SU-DHL-6 (cell line): Measurements from ENCODE around the gene HMCN2.

ENCODE experiments used
- H2AFZ ChIP-seq: fragments of 200-600 bp; sonication (generic); 2 replicates; pipeline ENCODE4 v1.6.1; 2014; ENCODE audit warnings: low read depth, mild to moderate bottlenecking, moderate library complexity, mixed read lengths, antibody characterized with exemption, low read length; ENCODE audit not compliant: severe bottlenecking
- H3F3A ChIP-seq: fragments of 200-600 bp; shearing (Covaris generic); 2 replicates; pipeline ENCODE4 v1.6.0; 2016; ENCODE audit warnings: antibody characterized with exemption, mild to moderate bottlenecking; ENCODE audit not compliant: insufficient read depth
- H3K27ac ChIP-seq: fragments of 200-600 bp; sonication (generic); 2 replicates; pipeline ENCODE4 v1.5.1; 2016; ENCODE audit warnings: low read depth, mild to moderate bottlenecking, low read length, moderate library complexity, mixed read lengths
- H3K27me3 ChIP-seq: fragments of 200-600 bp; sonication (generic), shearing (Covaris generic); 2 replicates; pipeline ENCODE4 v1.6.0; 2014; ENCODE audit warnings: mild to moderate bottlenecking, low read length
- H3K36me3 ChIP-seq: fragments of 200-600 bp; sonication (generic); 2 replicates; pipeline ENCODE4 v1.6.1; 2014; ENCODE audit warnings: mild to moderate bottlenecking, low read length, mixed read lengths
- H3K4me2 ChIP-seq: fragments of 300-600, 200-600 bp; shearing (Covaris generic), sonication (generic); 2 replicates; pipeline ENCODE4 v1.6.0; 2014; ENCODE audit warnings: low read length, low read depth, mild to moderate bottlenecking; ENCODE audit not compliant: poor library complexity, severe bottlenecking
- H3K4me3 ChIP-seq: fragments of 200-600 bp; sonication (generic); 2 replicates; pipeline ENCODE4 v1.5.1; 2014; ENCODE audit warnings: antibody characterized with exemption, low read length, mild to moderate bottlenecking, mixed read lengths; ENCODE audit not compliant: insufficient read depth, poor library complexity, severe bottlenecking
- H3K79me2 ChIP-seq: fragments of 200-600 bp; sonication (generic); 2 replicates; pipeline ENCODE4 v1.6.1; 2014; ENCODE audit warnings: mild to moderate bottlenecking, low read length, moderate library complexity; ENCODE audit not compliant: insufficient read depth
- H3K9ac ChIP-seq: fragments of 200-600 bp; sonication (generic); 2 replicates; pipeline ENCODE4 v1.7.0; 2014; ENCODE audit warnings: mild to moderate bottlenecking, low read length
- H3K9me2 ChIP-seq: fragments of 200-600 bp; sonication (generic); replicated peaks from 2 replicates; pipeline ENCODE4 v1.6.1; 2014; ENCODE audit warnings: low read length; ENCODE audit not compliant: insufficient read depth
- H3K9me3 ChIP-seq: fragments of 200-600 bp; sonication (generic); 2 replicates; pipeline ENCODE4 v1.6.1; 2014; ENCODE audit warnings: low read length, mixed read lengths; ENCODE audit not compliant: insufficient read depth
- H4K20me1 ChIP-seq: fragments of 200-600 bp; sonication (generic); 2 replicates; pipeline ENCODE4 v1.6.1; 2014; ENCODE audit warnings: low read depth, mild to moderate bottlenecking, antibody characterized with exemption, low read length, moderate library complexity, mixed read lengths
- EZH2phosphoT487 ChIP-seq: fragments of 200-600 bp; sonication (generic), shearing (Covaris generic); conservative IDR thresholded peaks from 2 replicates; pipeline ENCODE4 v1.6.1; 2018; ENCODE audit warnings: mild to moderate bottlenecking, antibody characterized with exemption, low read length, moderate library complexity, mixed read lengths
- TF ChIP-seq, protein P1 (sequence below): fragments of 200-600 bp; sonication (generic); IDR thresholded peaks from one replicate; pipeline ENCODE4 v1.5.1; 2017; ENCODE audit warnings: antibody characterized with exemption, mild to moderate bottlenecking, low read length, moderate library complexity; ENCODE audit not compliant: insufficient read depth, poor library complexity, severe bottlenecking

The HMCN2 gene

DNA sequence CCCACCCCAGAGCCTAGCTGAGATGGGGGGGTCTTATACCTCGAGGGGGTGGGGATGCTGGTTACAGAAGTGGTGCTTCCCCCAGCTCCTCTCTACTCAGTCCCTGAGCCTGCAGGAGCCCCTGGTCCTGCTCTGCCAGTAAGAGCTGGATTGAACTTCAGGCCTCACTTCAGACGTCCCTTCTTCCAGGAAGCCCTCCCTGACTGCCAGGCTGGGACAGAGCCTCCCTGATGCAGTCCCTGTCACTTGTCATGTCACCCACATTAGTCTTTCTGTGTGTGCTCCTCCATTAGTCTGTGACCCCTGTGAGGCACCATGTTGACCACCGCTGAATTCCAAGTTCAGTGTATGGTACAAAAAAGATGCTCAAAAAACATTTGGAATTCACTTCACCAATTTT lies 100.5 kb downstream of the HMCN2 start:
- Histone ChIP-seq H3F3A (no peaks in the 10 kb centered on the region), H3K27ac (no peak overlapping the region), H3K79me2 (no peaks in the 10 kb centered on the region), H3K9me2 (no peaks in the 10 kb centered on the region), H3K9me3 (no peaks in the 10 kb centered on the region), H3K36me3 (no peaks in the 10 kb centered on the region), H3K4me3 (no peak overlapping the region), H3K4me2 (no peak overlapping the region), H3K27me3 (no peaks in the 10 kb centered on the region), H3K9ac (no peak overlapping the region), H2AFZ (no peak overlapping the region), H4K20me1 (no peaks in the 10 kb centered on the region)
- TF ChIP-seq, protein P1, sequence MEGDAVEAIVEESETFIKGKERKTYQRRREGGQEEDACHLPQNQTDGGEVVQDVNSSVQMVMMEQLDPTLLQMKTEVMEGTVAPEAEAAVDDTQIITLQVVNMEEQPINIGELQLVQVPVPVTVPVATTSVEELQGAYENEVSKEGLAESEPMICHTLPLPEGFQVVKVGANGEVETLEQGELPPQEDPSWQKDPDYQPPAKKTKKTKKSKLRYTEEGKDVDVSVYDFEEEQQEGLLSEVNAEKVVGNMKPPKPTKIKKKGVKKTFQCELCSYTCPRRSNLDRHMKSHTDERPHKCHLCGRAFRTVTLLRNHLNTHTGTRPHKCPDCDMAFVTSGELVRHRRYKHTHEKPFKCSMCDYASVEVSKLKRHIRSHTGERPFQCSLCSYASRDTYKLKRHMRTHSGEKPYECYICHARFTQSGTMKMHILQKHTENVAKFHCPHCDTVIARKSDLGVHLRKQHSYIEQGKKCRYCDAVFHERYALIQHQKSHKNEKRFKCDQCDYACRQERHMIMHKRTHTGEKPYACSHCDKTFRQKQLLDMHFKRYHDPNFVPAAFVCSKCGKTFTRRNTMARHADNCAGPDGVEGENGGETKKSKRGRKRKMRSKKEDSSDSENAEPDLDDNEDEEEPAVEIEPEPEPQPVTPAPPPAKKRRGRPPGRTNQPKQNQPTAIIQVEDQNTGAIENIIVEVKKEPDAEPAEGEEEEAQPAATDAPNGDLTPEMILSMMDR, result no peak
- TF ChIP-seq EZH2phosphoT487, result no peak

- Histone ChIP-seq H3K9me3 (no peaks in the 10 kb centered on the region), H3K27me3 (no peaks in the 10 kb centered on the region), H2AFZ (no peak overlapping the region), H3F3A (no peaks in the 10 kb centered on the region), H4K20me1 (no peaks in the 10 kb centered on the region), H3K4me2 (no peak overlapping the region), H3K4me3 (no peak overlapping the region), H3K9me2 (no peaks in the 10 kb centered on the region), H3K36me3 (no peaks in the 10 kb centered on the region), H3K9ac (no peak overlapping the region), H3K79me2 (no peaks in the 10 kb centered on the region), H3K27ac (no peak overlapping the region)
- TF ChIP-seq, protein P1, result no peak
- no peak for TF ChIP-seq EZH2phosphoT487
These were observed 101.5 kb downstream of the HMCN2 start for GRCh38 chr9:130366888-130367550.

DNA sequence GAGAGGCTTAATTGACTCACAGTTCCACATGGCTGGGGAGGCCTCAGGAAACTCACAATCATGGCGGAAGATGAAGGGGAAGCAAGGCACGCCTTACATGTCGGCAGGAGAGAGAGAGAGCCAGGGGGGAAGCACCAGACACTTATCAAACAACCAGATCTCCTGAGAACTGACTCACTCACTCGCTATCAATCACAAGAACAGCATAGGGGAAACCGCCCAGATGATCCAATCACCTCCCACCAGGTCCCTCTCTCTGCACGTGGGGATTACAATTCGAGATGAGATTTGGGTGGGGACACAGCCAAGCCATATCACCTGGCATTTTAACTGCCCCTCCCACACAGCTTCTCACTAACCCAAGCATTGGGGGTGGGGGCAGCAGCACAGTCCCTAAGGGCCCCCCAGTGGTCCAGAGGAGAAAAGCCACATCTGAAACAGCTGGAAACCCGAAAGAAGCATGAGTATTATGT lies 103.1 kb downstream of the HMCN2 start:
- Histone ChIP-seq H2AFZ (no peak overlapping the region), H4K20me1 (no peaks in the 10 kb centered on the region), H3K9me3 (no peaks in the 10 kb centered on the region), H3K27ac (no peak overlapping the region), H3K36me3 (no peaks in the 10 kb centered on the region), H3K79me2 (no peaks in the 10 kb centered on the region), H3K4me3 (no peak overlapping the region), H3F3A (no peaks in the 10 kb centered on the region), H3K9me2 (no peaks in the 10 kb centered on the region), H3K27me3 (no peaks in the 10 kb centered on the region), H3K4me2 (no peak overlapping the region), H3K9ac (no peak overlapping the region)
- no peak for TF ChIP-seq EZH2phosphoT487
- TF ChIP-seq, protein P1, result no peak
